Spleen (tissue), 11 donors: ENCODE measurements around the gene TMEM141. TPM values are rescaled to one million over a fixed set of nuclear protein-coding genes. Genes with fewer than 3 reads are reported as not detected.

Experiments used
- microRNA-seq, 3 donors: library from miRNA; unstranded; fragments of <30 nt; microRNA quantifications; one replicate each; pipeline versions ENCODE4 to v1.1.0, GENCODE V29; 2019 to 2020
- polyA plus RNA-seq, 3 donors: library from polyadenylated mRNA; stranded (reverse); fragments of 200-250 nt; gene quantifications; one replicate each; pipeline ENCODE4 v1.2.1, GENCODE V29; 2013
- small RNA-seq, 4 donors: library from RNA; depleted of rRNA; stranded (forward); fragments of <200 nt; gene quantifications; one replicate each; pipeline ENCODE3, GENCODE V24; 2016
- total RNA-seq, 7 donors: library from RNA; depleted of rRNA in 3 of 7; stranded (reverse); fragments of >200 nt in 3 of 7; fragmentation: NEBNext Ultra II Directional in 4 of 7; extraction: Animal tissue kit (Norgen Biotek cat#: 25700) in 4 of 7; gene quantifications; one replicate each; pipeline versions ENCODE4 v1.1.0 to v1.2.1, GENCODE V29; 2016 to 2021
- donor health status: healthy with polysubstance abuse.
- donor health status: DM: no; HTN: no; CAD: no; lungs with moderate emphysema.
- donor health status: DM: no; HTN: no; CAD: no.
- donor health status: Bipolar disorder and iron deficiency.
- donor health status: healthy.
- donor health status: DM: no; HTN: no; CAD: no.
- donor health status: DM: yes; HTN: yes; CAD: no.

The TMEM141 gene
- total and polyA plus RNA-seq, 10 donors = 32.1 to 92.8 (median 45.7) TPM

Small RNAs within 50 kb of the gene (microRNA-seq; reads per million reads assigned to microRNA genes)
- 0 reads per million in 3 donors for gene MIR4292
- gene MIR6722 = 0 reads per million in 3 donors

Small RNAs within 50 kb of the gene (small RNA-seq; reads per million reads assigned to genes)
- gene AL355987.2 (0 reads per million in 4 donors), gene ATP6V1G1P3 (0 reads per million in 4 donors), gene MIR4292 (0 reads per million in 4 donors), gene MIR6722 (0 reads per million in 4 donors)

Other genes with a start within 250 kb of the TMEM141 start
- gene NOTCH1, start 245.3 kb upstream of the TMEM141 start, total RNA-seq = 100 to 1,000 TPM in 4 of 7 donors, 10 to 100 TPM in 3; 88.6 to 140 (median 117) TPM
- 10 to 100 TPM in 1 of 3 donors, 1 to 10 TPM in 2; 4.9 to 27.2 (median 8.3) TPM for gene NOTCH1, start 245.3 kb upstream of the TMEM141 start, polyA plus RNA-seq
- 100 to 1,000 TPM; 132 to 246 (median 179) TPM for gene EGFL7, start 128.4 kb upstream of the TMEM141 start, total RNA-seq
- 100 to 1,000 TPM; 169 to 522 (median 409) TPM for gene EGFL7, start 128.4 kb upstream of the TMEM141 start, polyA plus RNA-seq
- gene AGPAT2, start 103.9 kb upstream of the TMEM141 start, total RNA-seq = 10 to 100 TPM; 26.9 to 47.7 (median 40.4) TPM
- gene AGPAT2, start 103.9 kb upstream of the TMEM141 start, polyA plus RNA-seq = 10 to 100 TPM; 31.9 to 43.8 (median 35.1) TPM
- gene DIPK1B, start 78.8 kb upstream of the TMEM141 start, total RNA-seq = 10 to 100 TPM in 5 of 7 donors, 1 to 10 TPM in 2; 5.2 to 26.5 (median 13.3) TPM
- 10 to 100 TPM in 2 of 3 donors, 1 to 10 TPM in 1; 8.2 to 16.8 (median 11.3) TPM for gene DIPK1B, start 78.8 kb upstream of the TMEM141 start, polyA plus RNA-seq
- gene LCN10, start 48.4 kb upstream of the TMEM141 start, total RNA-seq = 10 to 100 TPM in 5 of 7 donors, 1 to 10 TPM in 2; 7.2 to 18.0 (median 12.8) TPM
- gene LCN10, start 48.4 kb upstream of the TMEM141 start, polyA plus RNA-seq = 10 to 100 TPM; 22.6 to 41.3 (median 24.5) TPM
- gene LCN6, start 42.8 kb upstream of the TMEM141 start, total RNA-seq = 1 to 10 TPM; 1.2 to 8.7 (median 3.7) TPM
- 10 to 100 TPM in 1 of 3 donors, 1 to 10 TPM in 2; 3.7 to 18.9 (median 5.0) TPM for gene LCN6, start 42.8 kb upstream of the TMEM141 start, polyA plus RNA-seq
- 1 to 10 TPM in 1 of 7 donors, under 1 TPM in 2, not detected in 4; 0.13 to 2.8 (median 0.51) TPM for gene LCN8, start 33.1 kb upstream of the TMEM141 start, total RNA-seq
- under 1 TPM; 0.22 to 0.70 (median 0.46) TPM for gene LCN8, start 33.1 kb upstream of the TMEM141 start, polyA plus RNA-seq
- gene LCN15, start 26.8 kb upstream of the TMEM141 start, total RNA-seq = under 1 TPM in 1 of 7 donors, not detected in 6; 0.35 TPM
- gene LCN15, start 26.8 kb upstream of the TMEM141 start, polyA plus RNA-seq = not detected
- gene CCDC183, start 5.0 kb downstream of the TMEM141 start, total RNA-seq = 1 to 10 TPM in 1 of 7 donors, under 1 TPM in 6; 0.44 to 1.6 (median 0.68) TPM
- gene CCDC183, start 5.0 kb downstream of the TMEM141 start, polyA plus RNA-seq = 1 to 10 TPM in 1 of 3 donors, under 1 TPM in 2; 0.41 to 1.2 (median 0.99) TPM
- 10 to 100 TPM; 47.9 to 68.2 (median 58.2) TPM for gene RABL6, start 16.6 kb downstream of the TMEM141 start, total RNA-seq
- 10 to 100 TPM; 32.7 to 70.0 (median 38.3) TPM for gene RABL6, start 16.6 kb downstream of the TMEM141 start, polyA plus RNA-seq
- gene AJM1, start 51.1 kb downstream of the TMEM141 start, total RNA-seq = 10 to 100 TPM in 1 of 7 donors, 1 to 10 TPM in 6; 3.3 to 13.1 (median 6.3) TPM
- 1 to 10 TPM in 2 of 3 donors, under 1 TPM in 1; 0.91 to 3.9 (median 1.0) TPM for gene AJM1, start 51.1 kb downstream of the TMEM141 start, polyA plus RNA-seq
- 10 to 100 TPM; 32.3 to 71.0 (median 63.3) TPM for gene PHPT1, start 58.1 kb downstream of the TMEM141 start, total RNA-seq
- 100 to 1,000 TPM in 2 of 3 donors, 10 to 100 TPM in 1; 95.9 to 117 (median 106) TPM for gene PHPT1, start 58.1 kb downstream of the TMEM141 start, polyA plus RNA-seq
- 10 to 100 TPM in 5 of 7 donors, 1 to 10 TPM in 2; 5.4 to 20.8 (median 11.3) TPM for gene MAMDC4, start 61.0 kb downstream of the TMEM141 start, total RNA-seq
- 10 to 100 TPM in 2 of 3 donors, 1 to 10 TPM in 1; 4.9 to 32.0 (median 12.7) TPM for gene MAMDC4, start 61.0 kb downstream of the TMEM141 start, polyA plus RNA-seq
- gene EDF1, start 75.0 kb downstream of the TMEM141 start, total RNA-seq = 100 to 1,000 TPM; 184 to 241 (median 225) TPM
- 100 to 1,000 TPM; 347 to 462 (median 441) TPM for gene EDF1, start 75.0 kb downstream of the TMEM141 start, polyA plus RNA-seq
- 10 to 100 TPM; 14.9 to 49.7 (median 29.6) TPM for gene TRAF2, start 95.2 kb downstream of the TMEM141 start, total RNA-seq
- gene TRAF2, start 95.2 kb downstream of the TMEM141 start, polyA plus RNA-seq = 10 to 100 TPM; 13.6 to 23.1 (median 19.6) TPM
- gene FBXW5, start 153.4 kb downstream of the TMEM141 start, total RNA-seq = 100 to 1,000 TPM in 6 of 7 donors, 10 to 100 TPM in 1; 97.6 to 170 (median 105) TPM
- 100 to 1,000 TPM in 2 of 3 donors, 10 to 100 TPM in 1; 90.8 to 154 (median 123) TPM for gene FBXW5, start 153.4 kb downstream of the TMEM141 start, polyA plus RNA-seq
- gene C8G, start 153.9 kb downstream of the TMEM141 start, total RNA-seq = 1 to 10 TPM in 6 of 7 donors, not detected in 1; 2.3 to 7.4 (median 3.8) TPM
- 1 to 10 TPM; 3.2 to 4.3 (median 3.7) TPM for gene C8G, start 153.9 kb downstream of the TMEM141 start, polyA plus RNA-seq
- gene LCN12, start 160.9 kb downstream of the TMEM141 start, total RNA-seq = 10 to 100 TPM in 4 of 7 donors, 1 to 10 TPM in 3; 3.1 to 63.4 (median 12.5) TPM
- 1 to 10 TPM in 2 of 3 donors, under 1 TPM in 1; 0.83 to 6.7 (median 4.8) TPM for gene LCN12, start 160.9 kb downstream of the TMEM141 start, polyA plus RNA-seq
- gene PTGDS, start 186.2 kb downstream of the TMEM141 start, total RNA-seq = 100 to 1,000 TPM; 134 to 457 (median 378) TPM
- 1,000 to 10,000 TPM in 1 of 3 donors, 100 to 1,000 TPM in 2; 462 to 1,396 (median 703) TPM for gene PTGDS, start 186.2 kb downstream of the TMEM141 start, polyA plus RNA-seq
- gene LCNL1, start 191.6 kb downstream of the TMEM141 start, total RNA-seq = 1 to 10 TPM; 1.8 to 8.3 (median 3.3) TPM
- gene LCNL1, start 191.6 kb downstream of the TMEM141 start, polyA plus RNA-seq = 1 to 10 TPM; 1.3 to 4.7 (median 2.3) TPM
- gene PAXX, start 201.1 kb downstream of the TMEM141 start, total RNA-seq = 10 to 100 TPM; 51.3 to 72.9 (median 63.9) TPM
- 100 to 1,000 TPM; 168 to 264 (median 261) TPM for gene PAXX, start 201.1 kb downstream of the TMEM141 start, polyA plus RNA-seq
- gene CLIC3, start 205.2 kb downstream of the TMEM141 start, total RNA-seq = 10 to 100 TPM in 1 of 7 donors, 1 to 10 TPM in 6; 3.5 to 10.7 (median 5.5) TPM
- gene CLIC3, start 205.2 kb downstream of the TMEM141 start, polyA plus RNA-seq = 1 to 10 TPM; 2.9 to 7.2 (median 5.3) TPM
- 10 to 100 TPM; 36.3 to 97.5 (median 59.0) TPM for gene ABCA2, start 236.9 kb downstream of the TMEM141 start, total RNA-seq
- gene ABCA2, start 236.9 kb downstream of the TMEM141 start, polyA plus RNA-seq = 10 to 100 TPM; 11.9 to 38.6 (median 19.6) TPM
- gene FUT7, start 240.7 kb downstream of the TMEM141 start, total RNA-seq = 10 to 100 TPM in 2 of 7 donors, 1 to 10 TPM in 5; 5.5 to 14.9 (median 6.7) TPM
- gene FUT7, start 240.7 kb downstream of the TMEM141 start, polyA plus RNA-seq = 1 to 10 TPM; 4.0 to 6.9 (median 4.8) TPM